Prostate gland (tissue), 2 donors: Measurements from ENCODE around the gene ETNPPL. TPM values are rescaled to one million over a fixed set of nuclear protein-coding genes. Genes with fewer than 3 reads are reported as not detected.

Experiments used
- DNase-seq: peaks from one replicate; pipeline ENCODE4 v3.0.0-alpha.2; 2019; ENCODE audit warnings: low spot score
- H3K27ac ChIP-seq, 2 donors: fragments of 200-600 bp; sonication (generic); 2 replicates each; pipeline ENCODE4 v1.5.1; 2017 to 2019
- H3K27me3 ChIP-seq: fragments of 200-600 bp; sonication (generic); replicated peaks from 2 replicates; pipeline ENCODE4 v1.5.1; 2019; ENCODE audit not compliant: insufficient read depth
- H3K36me3 ChIP-seq, 2 donors: fragments of 200-600 bp; sonication (generic); 1 replicate in 1 of 2; 2 replicates in 1 of 2; pipeline versions ENCODE4 v1.5.1 to v1.8.1; 2017 to 2019
- H3K4me1 ChIP-seq: fragments of 200-600 bp; sonication (generic); replicated peaks from 2 replicates; pipeline ENCODE4 v1.5.1; 2019
- H3K4me3 ChIP-seq, 2 donors: fragments of 200-600 bp; sonication (generic); 2 replicates each; pipeline ENCODE4 v1.5.1; 2017 to 2019
- H3K9me3 ChIP-seq: fragments of 200-600 bp; sonication (generic); 2 replicates; pipeline ENCODE4 v1.5.1; 2017
- POLR2A ChIP-seq: fragments of 450-650 bp; IDR thresholded peaks from one replicate; pipeline ENCODE4 v1.6.1; 2016; ENCODE audit warnings: antibody characterized with exemption, mild to moderate bottlenecking
- POLR2AphosphoS5 ChIP-seq: sonication (generic); formaldehyde crosslinking; IDR thresholded peaks from one replicate; pipeline ENCODE4 v1.6.1; 2017; ENCODE audit warnings: antibody characterized with exemption
- WGBS: methylation state at CpG from one replicate; pipeline ENCODE4 v1.1.5; 2018; 5-methylcytosine and 5-hydroxymethylcytosine counted together
- intact Hi-C: fragments of 100-400 bp; cut with DNase I; formaldehyde crosslinking; loops from one replicate; pipeline ENCODE4 v1.14.2; 2022
- total RNA-seq, 2 donors: library from RNA; depleted of rRNA; stranded (reverse); fragments of >200 nt; gene quantifications; one replicate each; pipeline ENCODE4 v1.1.0, GENCODE V29; 2016
- TF ChIP-seq, protein P1 (sequence below), 4 experiments: fragments of 200-600 bp in 2 of 4; fragments of 450-650 bp in 2 of 4; sonication (generic) in 2 of 4; IDR thresholded peaks; 1 replicate in 3 of 4; 2 replicates in 1 of 4; pipeline ENCODE4 v1.5.1; 2016 to 2019; ENCODE audit warnings: antibody characterized with exemption in 4 of 4, mild to moderate bottlenecking in 2 of 4, moderate library complexity in 2 of 4

ETNPPL gene
- total RNA-seq, 2 donors from 2014 or later = 1.1 TPM; not detected in 1

GRCh38 chr4:108709234-108709633, 53.6 kb downstream of the ETNPPL start:
- WGBS = 90% methylated on average over 10 of the region's 10 CpGs
- TF ChIP-seq POLR2AphosphoS5 (no peak), POLR2A (no peak)
- TF ChIP-seq, protein P1, sequence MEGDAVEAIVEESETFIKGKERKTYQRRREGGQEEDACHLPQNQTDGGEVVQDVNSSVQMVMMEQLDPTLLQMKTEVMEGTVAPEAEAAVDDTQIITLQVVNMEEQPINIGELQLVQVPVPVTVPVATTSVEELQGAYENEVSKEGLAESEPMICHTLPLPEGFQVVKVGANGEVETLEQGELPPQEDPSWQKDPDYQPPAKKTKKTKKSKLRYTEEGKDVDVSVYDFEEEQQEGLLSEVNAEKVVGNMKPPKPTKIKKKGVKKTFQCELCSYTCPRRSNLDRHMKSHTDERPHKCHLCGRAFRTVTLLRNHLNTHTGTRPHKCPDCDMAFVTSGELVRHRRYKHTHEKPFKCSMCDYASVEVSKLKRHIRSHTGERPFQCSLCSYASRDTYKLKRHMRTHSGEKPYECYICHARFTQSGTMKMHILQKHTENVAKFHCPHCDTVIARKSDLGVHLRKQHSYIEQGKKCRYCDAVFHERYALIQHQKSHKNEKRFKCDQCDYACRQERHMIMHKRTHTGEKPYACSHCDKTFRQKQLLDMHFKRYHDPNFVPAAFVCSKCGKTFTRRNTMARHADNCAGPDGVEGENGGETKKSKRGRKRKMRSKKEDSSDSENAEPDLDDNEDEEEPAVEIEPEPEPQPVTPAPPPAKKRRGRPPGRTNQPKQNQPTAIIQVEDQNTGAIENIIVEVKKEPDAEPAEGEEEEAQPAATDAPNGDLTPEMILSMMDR (IDR thresholded peaks at IDR 0.05) = no peak
- Histone ChIP-seq H3K4me3 (no peak overlapping the region), H3K27me3 (no peaks in the 10 kb centered on the region), H3K27ac (no peak overlapping the region), H3K4me1 (no peaks in the 10 kb centered on the region), H3K9me3 (no peaks in the 10 kb centered on the region), H3K36me3 (no peaks in the 10 kb centered on the region)
- intact Hi-C loops = no loop called here
- no peak for DNase-seq

DNA sequence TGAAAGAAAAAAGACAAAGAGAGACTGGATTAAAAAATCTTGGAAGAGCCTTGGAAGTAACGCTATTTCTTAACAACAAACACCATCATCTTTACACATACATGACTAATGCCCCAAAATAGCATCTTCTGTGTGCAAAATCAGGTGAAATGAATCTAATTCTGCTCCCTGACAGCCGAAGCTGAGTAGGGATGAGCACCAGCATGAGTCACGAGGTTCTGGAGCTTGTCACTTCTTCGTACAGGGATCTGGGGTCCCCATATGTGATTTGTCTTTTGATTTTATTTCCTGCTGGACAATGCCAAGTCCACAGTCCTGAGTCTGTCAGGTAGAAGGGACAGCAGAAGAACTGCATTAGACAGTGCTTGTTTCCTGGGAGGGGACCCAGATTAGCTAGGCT, 56.6 kb downstream of the ETNPPL start:
- DNase-seq = no peak
- Histone ChIP-seq H3K27ac (no peak overlapping the region), H3K36me3 (no peaks in the 10 kb centered on the region), H3K4me1 (no peaks in the 10 kb centered on the region), H3K9me3 (no peaks in the 10 kb centered on the region), H3K27me3 (no peaks in the 10 kb centered on the region), H3K4me3 (no peak overlapping the region)
- TF ChIP-seq, protein P1 (IDR thresholded peaks at IDR 0.05) = no peak
- TF ChIP-seq POLR2AphosphoS5 (no peak), POLR2A (no peak)
- 66% methylated on average over 4 of the region's 4 CpGs for WGBS
- intact Hi-C loops = no loop called here

- Histone ChIP-seq H3K27me3 (no peaks in the 10 kb centered on the region), H3K36me3 (no peaks in the 10 kb centered on the region), H3K4me1 (no peaks in the 10 kb centered on the region), H3K4me3 (no peak overlapping the region), H3K9me3 (no peaks in the 10 kb centered on the region), H3K27ac (no peak overlapping the region)
- no peak for TF ChIP-seq POLR2AphosphoS5
- TF ChIP-seq, protein P1 (IDR thresholded peaks at IDR 0.05) = no peak
- TF ChIP-seq POLR2A = no peak
- intact Hi-C loops = no loop called here
- WGBS = 79% methylated on average over 2 of the region's 2 CpGs
- DNase-seq = no peak
Observed at GRCh38 chr4:108703966-108704365, 58.9 kb downstream of the ETNPPL start.

DNA sequence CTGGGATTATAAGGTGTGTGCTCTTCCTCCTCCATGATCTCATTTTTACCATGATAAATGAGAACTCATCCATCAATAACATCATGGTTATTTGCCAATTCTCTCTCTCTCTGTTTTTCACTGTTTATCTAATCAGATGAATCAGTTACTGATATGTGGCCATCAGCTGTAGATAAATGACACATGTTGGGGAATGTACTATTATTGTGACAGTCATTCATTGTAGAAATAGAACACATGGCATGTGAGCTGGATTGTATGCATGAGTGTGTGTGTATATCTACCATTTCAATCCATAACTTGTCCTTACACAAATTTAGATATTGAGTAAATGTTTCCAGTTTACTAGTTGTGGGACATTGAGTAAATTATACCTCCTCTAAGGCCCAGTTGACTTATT, 59.5 kb downstream of the ETNPPL start:
- TF ChIP-seq POLR2AphosphoS5 (no peak), POLR2A (no peak)
- TF ChIP-seq, protein P1 (IDR thresholded peaks at IDR 0.05) = no peak
- no peak overlapping the region for H3K4me3 ChIP-seq
- DNase-seq = no peak
- H3K4me1 ChIP-seq = no peaks in the 10 kb centered on the region
- H3K27me3 ChIP-seq = no peaks in the 10 kb centered on the region
- H3K36me3 ChIP-seq = no peaks in the 10 kb centered on the region
- no peak overlapping the region for H3K27ac ChIP-seq
- intact Hi-C loops = no loop called here
- no peaks in the 10 kb centered on the region for H3K9me3 ChIP-seq

DNA sequence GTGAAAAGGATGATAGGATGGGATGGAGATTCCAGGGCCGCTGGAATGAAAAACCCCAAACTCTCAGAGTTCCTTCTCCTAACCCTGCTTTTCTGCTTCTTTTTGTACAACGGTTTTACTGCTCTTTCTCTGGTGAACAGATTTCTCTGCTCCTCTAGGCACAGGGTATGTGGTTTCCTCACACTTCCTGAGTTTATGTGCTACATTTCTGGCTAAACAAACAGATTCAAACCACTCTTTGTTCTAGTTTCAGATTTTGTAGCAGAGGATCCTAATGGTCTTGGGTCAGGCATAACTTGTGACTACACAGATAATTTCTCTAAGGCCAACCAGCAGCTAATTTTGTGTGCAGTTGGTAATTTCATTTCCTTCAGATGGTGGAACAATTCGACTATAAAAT, 59.9 kb downstream of the ETNPPL start:
- Histone ChIP-seq H3K27ac (no peak overlapping the region), H3K36me3 (no peaks in the 10 kb centered on the region), H3K4me1 (no peaks in the 10 kb centered on the region), H3K27me3 (no peaks in the 10 kb centered on the region), H3K4me3 (no peak overlapping the region), H3K9me3 (no peaks in the 10 kb centered on the region)
- no peak for DNase-seq
- intact Hi-C loops = no loop called here
- TF ChIP-seq POLR2AphosphoS5 (no peak), POLR2A (no peak)
- TF ChIP-seq, protein P1 (IDR thresholded peaks at IDR 0.05) = no peak
- 40% methylated on average over 3 of the region's 3 CpGs for WGBS
